Prostate gland (tissue), 2 donors: ENCODE data around the gene ZNF135.

Source experiments
- POLR2A ChIP-seq: fragments of 450-650 bp; IDR thresholded peaks from one replicate; pipeline ENCODE4 v1.6.1; 2016; ENCODE audit warnings: antibody characterized with exemption, mild to moderate bottlenecking
- POLR2AphosphoS5 ChIP-seq: sonication (generic); formaldehyde crosslinking; IDR thresholded peaks from one replicate; pipeline ENCODE4 v1.6.1; 2017; ENCODE audit warnings: antibody characterized with exemption
- TF ChIP-seq, protein P1 (sequence below), 4 experiments: fragments of 200-600 bp in 2 of 4; fragments of 450-650 bp in 2 of 4; sonication (generic) in 2 of 4; IDR thresholded peaks; 1 replicate in 3 of 4; 2 replicates in 1 of 4; pipeline ENCODE4 v1.5.1; 2016 to 2019; ENCODE audit warnings: antibody characterized with exemption in 4 of 4, mild to moderate bottlenecking in 2 of 4, moderate library complexity in 2 of 4

DNA sequence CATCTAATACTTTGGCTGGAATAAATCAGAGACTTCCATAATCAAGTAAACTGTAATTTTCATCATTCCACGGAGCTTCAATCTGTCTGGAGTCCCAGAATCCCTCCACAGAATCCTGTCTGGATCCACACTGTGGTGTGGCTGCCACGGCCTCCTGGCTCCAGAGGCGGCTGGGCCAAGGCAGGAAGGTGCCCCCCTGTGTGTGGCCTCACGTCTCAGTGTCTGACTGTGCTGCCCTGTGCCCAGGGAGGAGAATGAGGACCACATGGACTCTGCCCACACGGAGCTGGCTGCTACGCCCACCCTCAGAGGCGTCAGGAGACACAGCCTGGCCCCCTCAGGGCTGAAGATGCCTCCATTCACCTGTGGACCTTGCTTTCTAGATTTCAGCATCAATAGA lies 12.2 kb upstream of the ZNF135 start:
- TF ChIP-seq, protein P1, sequence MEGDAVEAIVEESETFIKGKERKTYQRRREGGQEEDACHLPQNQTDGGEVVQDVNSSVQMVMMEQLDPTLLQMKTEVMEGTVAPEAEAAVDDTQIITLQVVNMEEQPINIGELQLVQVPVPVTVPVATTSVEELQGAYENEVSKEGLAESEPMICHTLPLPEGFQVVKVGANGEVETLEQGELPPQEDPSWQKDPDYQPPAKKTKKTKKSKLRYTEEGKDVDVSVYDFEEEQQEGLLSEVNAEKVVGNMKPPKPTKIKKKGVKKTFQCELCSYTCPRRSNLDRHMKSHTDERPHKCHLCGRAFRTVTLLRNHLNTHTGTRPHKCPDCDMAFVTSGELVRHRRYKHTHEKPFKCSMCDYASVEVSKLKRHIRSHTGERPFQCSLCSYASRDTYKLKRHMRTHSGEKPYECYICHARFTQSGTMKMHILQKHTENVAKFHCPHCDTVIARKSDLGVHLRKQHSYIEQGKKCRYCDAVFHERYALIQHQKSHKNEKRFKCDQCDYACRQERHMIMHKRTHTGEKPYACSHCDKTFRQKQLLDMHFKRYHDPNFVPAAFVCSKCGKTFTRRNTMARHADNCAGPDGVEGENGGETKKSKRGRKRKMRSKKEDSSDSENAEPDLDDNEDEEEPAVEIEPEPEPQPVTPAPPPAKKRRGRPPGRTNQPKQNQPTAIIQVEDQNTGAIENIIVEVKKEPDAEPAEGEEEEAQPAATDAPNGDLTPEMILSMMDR (IDR thresholded peaks at IDR 0.05), result no peak
- TF ChIP-seq POLR2A (no peak), POLR2AphosphoS5 (no peak)
